ENCODE results near the gene NUDT21. TPM values are rescaled to one million over a fixed set of nuclear protein-coding genes. Genes with fewer than 3 reads are reported as not detected.

The NUDT21 gene
- total and polyA plus RNA-seq, 7 experiments from 2014 or later = 63.9 to 191 (median 80.7) TPM

GRCh38 chr16:56422896-56423441 is 28.2 kb downstream of the NUDT21 start:
- Histone ChIP-seq H3K27me3 (ENCODE audit: control insufficient read depth in 2 of 2, insufficient read depth in 2 of 2, low read length in 2 of 2) (no peaks in the 10 kb centered on the region), H3K4me3 (ENCODE audit: low read length) (no peak overlapping the region), H3K27ac (ENCODE audit: low read depth, low read length) (no peak overlapping the region), H3K9me3 (ENCODE audit: control insufficient read depth in 2 of 3, low read length in 3 of 3) (no peaks in the 10 kb centered on the region), H3K36me3 (ENCODE audit: control insufficient read depth in 2 of 3, insufficient read depth in 3 of 3, low read length in 3 of 3) (no peaks in the 10 kb centered on the region), H3K4me1 (ENCODE audit: control insufficient read depth in 2 of 2, insufficient read depth in 2 of 2, low read length in 2 of 2) (peaks cover 6 to 8% of the 10 kb centered on the region in 2 donors)
- ChIA-PET CTCF (no interaction called here), POLR2A (interaction anchor here (0.6 kb wide), 1 partner anchor 22 kb away, joined by 3 read pairs; no protein-coding TSS in a partner anchor)
- Mint-ChIP-seq H3K9me3 (no peaks in the 10 kb centered on the region), H3K27ac (peak overlapping the region in 8 of 9 donors; percentile 1 to 95 (median 50)), H3K4me3 (peak overlapping the region; percentile 10 to 100 (median 76)), H3K36me3 (peaks cover 0 to 9% (median 0%) of the 10 kb centered on the region in 5 donors), H3K4me1 (peaks cover 36 to 50% (median 46%) of the 10 kb centered on the region in 7 donors), H3K27me3 (no peaks in the 10 kb centered on the region)
- intact Hi-C loops (cut with micrococcal nuclease) = loop anchor here (10.0 kb wide), 3 partner anchors 228 to 1312 kb away; partner anchors contain the start of genes GNAO1 (in 1 of the 2) and KATNB1 (in 1 of the 2)
- no peak for DNase-seq
- ATAC-seq = no peak

GRCh38 chr16:56421976-56422669 is 29.0 kb downstream of the NUDT21 start:
- ATAC-seq (no peak), DNase-seq (no peak)
- Mint-ChIP-seq H3K9me3 (no peaks in the 10 kb centered on the region), H3K27me3 (no peaks in the 10 kb centered on the region), H3K36me3 (peaks cover 0 to 7% (median 0%) of the 10 kb centered on the region in 5 donors), H3K4me3 (peak overlapping the region in 6 of 10 donors; percentile 18 to 100 (median 74)), H3K4me1 (peaks cover 36 to 50% (median 46%) of the 10 kb centered on the region in 7 donors), H3K27ac (peak overlapping the region in 6 of 9 donors; percentile 42 to 86 (median 60))
- ChIA-PET POLR2A (interaction anchor here (1.1 kb wide), 1 partner anchor 11 kb away, joined by 3 read pairs; no protein-coding TSS in a partner anchor), CTCF (no interaction called here)
- H3K36me3 ChIP-seq (ENCODE audit: control insufficient read depth in 2 of 3, insufficient read depth in 3 of 3, low read length in 3 of 3) = no peaks in the 10 kb centered on the region
- H3K4me1 ChIP-seq (ENCODE audit: control insufficient read depth in 2 of 2, insufficient read depth in 2 of 2, low read length in 2 of 2) = peaks cover 6 to 8% of the 10 kb centered on the region in 2 donors
- intact Hi-C loops (cut with micrococcal nuclease) = loop anchor here (10.0 kb wide), 3 partner anchors 227 to 1313 kb away; partner anchors contain the start of genes GNAO1 (in 1 of the 2) and KATNB1 (in 1 of the 2)
- no peak overlapping the region for H3K4me3 ChIP-seq (ENCODE audit: low read length)
- H3K9me3 ChIP-seq (ENCODE audit: control insufficient read depth in 2 of 3, low read length in 3 of 3) = no peaks in the 10 kb centered on the region
- H3K27me3 ChIP-seq (ENCODE audit: control insufficient read depth in 2 of 2, insufficient read depth in 2 of 2, low read length in 2 of 2) = no peaks in the 10 kb centered on the region
- no peak overlapping the region for H3K27ac ChIP-seq (ENCODE audit: low read depth, low read length)

- H3K27ac ChIP-seq (ENCODE audit: low read depth, low read length) = no peak overlapping the region
- ChIA-PET POLR2A (interaction anchor here (0.5 to 1.1 kb wide), 2 partner anchors 10 to 21 kb away, joined by 3 to 4 read pairs; no protein-coding TSS in a partner anchor), CTCF (no interaction called here)
- Mint-ChIP-seq H3K4me1 (peaks cover 36 to 49% (median 46%) of the 10 kb centered on the region in 7 donors), H3K27me3 (no peaks in the 10 kb centered on the region), H3K9me3 (no peaks in the 10 kb centered on the region), H3K36me3 (peaks cover 0 to 7% (median 0%) of the 10 kb centered on the region in 5 donors), H3K27ac (peak overlapping the region in 3 of 9 donors; percentile 14 to 76 (median 62)), H3K4me3 (peak overlapping the region in 2 of 10 donors; percentile 5 to 36)
- ATAC-seq = no peak
- DNase-seq = no peak
- H3K4me1 ChIP-seq (ENCODE audit: control insufficient read depth in 2 of 2, insufficient read depth in 2 of 2, low read length in 2 of 2) = peaks cover 6 to 8% of the 10 kb centered on the region in 2 donors
- H3K27me3 ChIP-seq (ENCODE audit: control insufficient read depth in 2 of 2, insufficient read depth in 2 of 2, low read length in 2 of 2) = no peaks in the 10 kb centered on the region
- no peaks in the 10 kb centered on the region for H3K9me3 ChIP-seq (ENCODE audit: control insufficient read depth in 2 of 3, low read length in 3 of 3)
- no peak overlapping the region for H3K4me3 ChIP-seq (ENCODE audit: low read length)
- no peaks in the 10 kb centered on the region for H3K36me3 ChIP-seq (ENCODE audit: control insufficient read depth in 2 of 3, insufficient read depth in 3 of 3, low read length in 3 of 3)
- intact Hi-C loops (cut with micrococcal nuclease) = loop anchor here (10.0 kb wide), 3 partner anchors 227 to 1313 kb away; partner anchors contain the start of genes GNAO1 (in 1 of the 2) and KATNB1 (in 1 of the 2)
Measured at GRCh38 chr16:56421313-56421712, 29.8 kb downstream of the NUDT21 start.

GRCh38 chr16:56420613-56421012 is 30.5 kb downstream of the NUDT21 start:
- no peaks in the 10 kb centered on the region for H3K9me3 Mint-ChIP-seq
- H3K4me3 Mint-ChIP-seq = no peak overlapping the region
- Histone ChIP-seq H3K4me1 (ENCODE audit: control insufficient read depth in 2 of 2, insufficient read depth in 2 of 2, low read length in 2 of 2) (peaks cover 6 to 8% of the 10 kb centered on the region in 2 donors), H3K27me3 (ENCODE audit: control insufficient read depth in 2 of 2, insufficient read depth in 2 of 2, low read length in 2 of 2) (no peaks in the 10 kb centered on the region), H3K9me3 (ENCODE audit: control insufficient read depth in 2 of 3, low read length in 3 of 3) (no peaks in the 10 kb centered on the region), H3K36me3 (ENCODE audit: control insufficient read depth in 2 of 3, insufficient read depth in 3 of 3, low read length in 3 of 3) (no peaks in the 10 kb centered on the region), H3K27ac (ENCODE audit: low read depth, low read length) (no peak overlapping the region), H3K4me3 (ENCODE audit: low read length) (no peak overlapping the region)
- no peaks in the 10 kb centered on the region for H3K27me3 Mint-ChIP-seq
- ChIA-PET CTCF (no interaction called here), POLR2A (interaction anchor here (0.5 kb wide), 1 partner anchor 20 kb away, joined by 4 read pairs; no protein-coding TSS in a partner anchor)
- H3K27ac Mint-ChIP-seq = peak overlapping the region in 2 of 9 donors; percentile 3 to 63
- ATAC-seq (no peak), DNase-seq (no peak)
- peaks cover 40 to 52% (median 47%) of the 10 kb centered on the region in 7 donors for H3K4me1 Mint-ChIP-seq
- intact Hi-C loops (cut with micrococcal nuclease) = loop anchor here (10.0 kb wide), 3 partner anchors 226 to 1314 kb away; partner anchors contain the start of genes GNAO1 (in 1 of the 2) and KATNB1 (in 1 of the 2)
- peaks cover 0 to 7% (median 0%) of the 10 kb centered on the region in 5 donors for H3K36me3 Mint-ChIP-seq

- no peaks in the 10 kb centered on the region for H3K27me3 ChIP-seq (ENCODE audit: control insufficient read depth in 2 of 2, insufficient read depth in 2 of 2, low read length in 2 of 2)
- no peaks in the 10 kb centered on the region for H3K27me3 Mint-ChIP-seq
- no peak for DNase-seq
- H3K36me3 Mint-ChIP-seq = peaks cover 0 to 11% (median 0%) of the 10 kb centered on the region in 5 donors
- ChIA-PET POLR2A (no interaction called here), CTCF (interaction anchor here (0.6 kb wide), 1 partner anchor 37 kb away, joined by 4 read pairs; no protein-coding TSS in a partner anchor)
- peak overlapping the region in 3 of 9 donors; percentile 3 to 63 (median 12) for H3K27ac Mint-ChIP-seq
- H3K4me3 Mint-ChIP-seq = no peak overlapping the region
- no peaks in the 10 kb centered on the region for H3K36me3 ChIP-seq (ENCODE audit: control insufficient read depth in 2 of 3, insufficient read depth in 3 of 3, low read length in 3 of 3)
- no peak overlapping the region for H3K27ac ChIP-seq (ENCODE audit: low read depth, low read length)
- H3K4me1 ChIP-seq (ENCODE audit: control insufficient read depth in 2 of 2, insufficient read depth in 2 of 2, low read length in 2 of 2) = peaks cover 6 to 8% of the 10 kb centered on the region in 2 donors
- no peak for ATAC-seq
- H3K4me1 Mint-ChIP-seq = peaks cover 45 to 59% (median 52%) of the 10 kb centered on the region in 7 donors
- no peak overlapping the region for H3K4me3 ChIP-seq (ENCODE audit: low read length)
- intact Hi-C loops (cut with micrococcal nuclease) = loop anchor here (10.0 kb wide), 3 partner anchors 225 to 1315 kb away; partner anchors contain the start of genes GNAO1 (in 1 of the 2) and KATNB1 (in 1 of the 2)
- no peaks in the 10 kb centered on the region for H3K9me3 Mint-ChIP-seq
- no peaks in the 10 kb centered on the region for H3K9me3 ChIP-seq (ENCODE audit: control insufficient read depth in 2 of 3, low read length in 3 of 3)
Measured at GRCh38 chr16:56419740-56420548, 31.2 kb downstream of the NUDT21 start.

GRCh38 chr16:56417138-56417537 is 34.0 kb downstream of the NUDT21 start:
- no peak for ATAC-seq
- intact Hi-C loops (cut with micrococcal nuclease) = no loop called here

More at GRCh38 chr16:56417138-56417537, 34.0 kb downstream of the NUDT21 start:
- Mint-ChIP-seq H3K4me3 (no peak overlapping the region), H3K27ac (no peak overlapping the region), H3K27me3 (no peaks in the 10 kb centered on the region), H3K9me3 (peaks cover 0 to 2% (median 0%) of the 10 kb centered on the region in 11 donors), H3K4me1 (peaks cover 24 to 51% (median 29%) of the 10 kb centered on the region in 7 donors), H3K36me3 (peaks cover 0 to 27% (median 7%) of the 10 kb centered on the region in 5 donors)
- no peaks in the 10 kb centered on the region for H3K27me3 ChIP-seq (ENCODE audit: control insufficient read depth in 2 of 2, insufficient read depth in 2 of 2, low read length in 2 of 2)
- ChIA-PET CTCF (no interaction called here), POLR2A (interaction anchor here (0.6 kb wide), 1 partner anchor 18 kb away, joined by 3 read pairs; no protein-coding TSS in a partner anchor)
- no peaks in the 10 kb centered on the region for H3K9me3 ChIP-seq (ENCODE audit: control insufficient read depth in 2 of 3, low read length in 3 of 3)
- no peak overlapping the region for H3K4me3 ChIP-seq (ENCODE audit: low read length)
- no peak overlapping the region for H3K27ac ChIP-seq (ENCODE audit: low read depth, low read length)
- no peaks in the 10 kb centered on the region for H3K4me1 ChIP-seq (ENCODE audit: control insufficient read depth in 2 of 2, insufficient read depth in 2 of 2, low read length in 2 of 2)
- no peak for DNase-seq
- peaks cover 0 to 11% (median 0%) of the 10 kb centered on the region in 3 experiments for H3K36me3 ChIP-seq (ENCODE audit: control insufficient read depth in 2 of 3, insufficient read depth in 3 of 3, low read length in 3 of 3)

Data from naive thymus-derived CD4-positive, alpha-beta T cell (primary cell).